Measurements from ENCODE around the gene P3R3URF. TPM values are rescaled to one million over a fixed set of nuclear protein-coding genes. Genes with fewer than 3 reads are reported as not detected.

Gene P3R3URF
- total and polyA plus RNA-seq, 9 of the 15 experiments (the other 6 are each of a cell fraction or from before 2014, with no cell fraction given), result not detected

DNA sequence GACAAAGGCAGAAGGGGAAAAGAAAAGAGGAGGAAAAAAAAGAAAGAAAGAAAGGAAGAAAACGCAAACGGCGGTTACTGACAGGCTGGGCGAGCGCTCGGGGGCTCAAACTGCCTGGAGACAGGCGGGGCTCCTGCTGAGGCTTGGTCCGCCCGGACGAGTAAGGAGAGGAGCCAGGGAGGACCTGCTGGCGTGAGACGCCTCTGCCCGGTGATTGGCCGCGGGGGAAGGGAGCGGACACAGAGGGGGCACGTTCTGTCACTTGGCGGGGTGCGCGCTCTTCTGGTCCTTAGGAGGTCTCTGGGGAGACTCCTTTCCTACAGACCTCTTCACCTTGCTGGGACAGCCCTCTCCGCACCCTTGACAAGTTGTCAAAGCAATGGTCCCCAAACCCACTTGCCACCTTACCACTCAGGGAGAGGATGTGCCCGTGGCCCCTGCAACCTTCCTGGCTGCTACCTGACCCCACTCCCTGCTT, 43.1 kb downstream of the P3R3URF start (continued):
- TF ChIP-seq CBFB (CRISPR knock-in tag; IDR thresholded peaks at IDR 0.05) (0 out of 2 replicates have a peak, but pooled peaks have one; percentile 3), DIDO1 (tag; IDR thresholded peaks at IDR 0.05; ENCODE audit: low read depth) (no peak), NFYB (IDR thresholded peaks at IDR 0.05; ENCODE audit: extremely low read depth, insufficient read length) (peak; percentile 67), ZNF12 (CRISPR knock-in tag; IDR thresholded peaks at IDR 0.05) (no peak; the same call in 1 of the 2 replicates), VEZF1 (CRISPR knock-in tag; IDR thresholded peaks at IDR 0.05) (no peak), ESRRA (IDR thresholded peaks at IDR 0.05; ENCODE audit: borderline replicate concordance, low read depth) (no peak), HMGN3 (IDR thresholded peaks at IDR 0.05; ENCODE audit: borderline replicate concordance, extremely low read depth, insufficient read length, low read depth, low read length) (peak; percentile 6), SIN3B (IDR thresholded peaks at IDR 0.05; ENCODE audit: low read depth) (no peak), ZNF695 (CRISPR knock-in tag; IDR thresholded peaks at IDR 0.05) (0 out of 2 replicates have a peak, but pooled peaks have one; percentile 9), MCM2 (IDR thresholded peaks at IDR 0.05; ENCODE audit: low read depth) (no peak), CBX1 (IDR thresholded peaks at IDR 0.05; ENCODE audit: low read depth) (no peak), ZBTB11 (CRISPR knock-in tag; IDR thresholded peaks at IDR 0.05) (peak in 2 of 3 experiments; percentile 75 to 91; a peak in 4 of 6 replicates), ZFPM2 (CRISPR knock-in tag; IDR thresholded peaks at IDR 0.05) (no peak), ZSCAN29 (IDR thresholded peaks at IDR 0.05) (no peak), RB1 (IDR thresholded peaks at IDR 0.05; ENCODE audit: low read depth) (no peak)
- TF ChIP-seq, protein P1, sequence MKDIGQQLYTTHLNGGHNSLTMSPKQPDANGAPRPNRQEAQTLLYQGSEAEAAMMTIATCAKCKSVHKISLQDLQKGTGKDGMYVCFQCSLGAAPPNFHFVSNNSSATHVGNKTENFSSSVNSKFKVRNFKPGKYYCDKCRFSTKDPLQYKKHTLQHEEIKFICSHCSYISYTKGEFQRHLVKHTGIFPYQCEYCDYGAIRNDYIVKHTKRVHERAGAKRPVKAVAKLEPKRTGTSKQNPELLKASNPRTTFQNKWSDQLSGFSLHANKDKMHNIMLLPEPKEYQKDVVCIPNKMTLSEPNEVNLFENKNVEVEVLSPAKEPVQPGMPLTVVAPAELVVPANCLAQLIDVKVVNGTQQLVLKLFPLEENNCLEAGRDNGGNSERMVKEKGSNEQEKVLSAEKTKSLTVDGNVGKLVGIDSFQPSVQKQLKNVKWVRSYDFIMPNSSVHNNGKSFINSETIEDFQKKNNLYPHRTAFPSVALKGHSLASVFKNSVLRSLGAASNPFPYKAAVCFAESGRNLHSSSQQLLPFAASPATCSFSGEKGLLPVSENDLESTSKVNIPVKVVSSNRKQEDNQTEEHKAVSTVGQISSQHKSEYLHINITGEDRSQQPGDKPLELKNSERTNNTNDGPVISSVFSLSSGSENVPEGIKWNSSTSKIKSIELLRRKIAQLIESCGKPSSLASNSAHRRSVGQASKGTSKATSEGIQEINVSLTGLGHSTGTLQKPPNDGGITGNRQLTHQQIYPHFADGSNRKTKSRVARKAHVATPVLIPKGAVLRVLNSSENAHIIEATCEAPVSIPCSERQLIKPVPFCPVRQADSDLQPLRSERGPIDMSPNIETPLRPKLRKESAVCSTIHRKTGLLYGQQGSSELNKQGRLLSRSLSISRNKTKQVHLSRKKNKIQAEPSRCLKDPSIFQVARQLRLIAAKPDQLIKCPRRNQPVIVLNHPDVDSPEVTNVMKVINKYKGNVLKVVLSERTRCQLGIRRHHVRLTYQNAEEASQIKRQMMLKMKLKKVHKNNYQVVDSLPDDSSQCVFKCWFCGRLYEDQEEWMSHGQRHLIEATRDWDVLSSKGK (CRISPR knock-in tag; IDR thresholded peaks at IDR 0.05), result no peak
- TF ChIP-seq, protein P2, sequence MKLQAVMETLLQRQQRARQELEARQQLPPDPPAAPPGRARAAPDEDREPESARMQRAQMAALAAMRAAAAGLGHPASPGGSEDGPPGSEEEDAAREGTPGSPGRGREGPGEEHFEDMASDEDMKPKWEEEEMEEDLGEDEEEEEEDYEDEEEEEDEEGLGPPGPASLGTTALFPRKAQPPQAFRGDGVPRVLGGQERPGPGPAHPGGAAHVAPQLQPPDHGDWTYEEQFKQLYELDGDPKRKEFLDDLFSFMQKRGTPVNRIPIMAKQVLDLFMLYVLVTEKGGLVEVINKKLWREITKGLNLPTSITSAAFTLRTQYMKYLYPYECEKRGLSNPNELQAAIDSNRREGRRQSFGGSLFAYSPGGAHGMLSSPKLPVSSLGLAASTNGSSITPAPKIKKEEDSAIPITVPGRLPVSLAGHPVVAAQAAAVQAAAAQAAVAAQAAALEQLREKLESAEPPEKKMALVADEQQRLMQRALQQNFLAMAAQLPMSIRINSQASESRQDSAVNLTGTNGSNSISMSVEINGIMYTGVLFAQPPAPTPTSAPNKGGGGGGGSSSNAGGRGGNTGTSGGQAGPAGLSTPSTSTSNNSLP (IDR thresholded peaks at IDR 0.05; ENCODE audit: borderline replicate concordance, low read depth, low read length), result no peak
